GM12878 (cell line): ENCODE results near the gene SYCE3. TPM values are rescaled to one million over a fixed set of nuclear protein-coding genes. Genes with fewer than 3 reads are reported as not detected.

ENCODE experiments used
- ATAC-seq: fragments of 200-7000 bp; cut with Tn5 transposase; 3 replicates; pipeline ENCODE4 v1.9.1; 2020; ENCODE audit warnings: mild to moderate bottlenecking, moderate library complexity
- BruUV-seq: library from RNA; stranded (reverse); fragments of 400-500 nt; replicated peaks from 2 replicates; lab custom pipeline; 2021; lab: Mats Ljungman, UMichigan
- CTCF ChIA-PET: fragments of 300-600 bp; sonication (Branson Sonifier 250); formaldehyde crosslinking; extraction: SDS; loops from one replicate; lab custom pipeline; 2021; ENCODE audit warnings: inconsistent platforms; lab: Yijun Ruan, JAX
- POLR2A ChIA-PET: fragments of 350-600 bp; formaldehyde crosslinking; extraction: SDS; loops from one replicate; lab custom pipeline; 2021; ENCODE audit warnings: inconsistent platforms; lab: Charles Lee
- RAD21 ChIA-PET: fragments of 300-600 bp; sonication (Branson Sonifier 250); formaldehyde crosslinking; loops from one replicate; lab custom pipeline; 2023; ENCODE audit warnings: antibody characterized with exemption; ENCODE audit not compliant: unreplicated experiment; lab: Charles Lee
- SMC1A ChIA-PET: fragments of 300-600 bp; sonication (Branson Sonifier 250); formaldehyde crosslinking; loops from one replicate; lab custom pipeline; 2023; ENCODE audit not compliant: unreplicated experiment, uncharacterized antibody; lab: Charles Lee
- DNase-seq: peaks from one replicate; pipeline ENCODE4 v3.0.0-alpha.2; 2011; ENCODE audit warnings: low read depth, low spot score
- FAIRE-seq: peaks from 3 replicates; lab custom pipeline; 2011; peaks lifted over from hg19 to GRCh38; lab: Jason Lieb, UNC
- H2AFZ ChIP-seq: 2 replicates; pipeline ENCODE4 v1.6.0; 2011; ENCODE audit warnings: low read depth, low read length, control low read depth; ENCODE audit not compliant: control insufficient read depth
- H3K27ac ChIP-seq: 2 replicates; pipeline ENCODE4 v1.5.1; 2011; ENCODE audit warnings: control low read depth; ENCODE audit not compliant: control insufficient read depth, insufficient read depth
- H3K27me3 ChIP-seq, 2 experiments: replicated peaks in 1 of 2; 2 replicates each; pipeline versions ENCODE4 v1.6.0 to v1.6.1; 2011; ENCODE audit warnings: low read length in 1 of 2; ENCODE audit not compliant: control insufficient read depth in 2 of 2, insufficient read depth in 2 of 2
- H3K36me3 ChIP-seq, 2 experiments: 2 replicates each; pipeline ENCODE4 v1.5.1; 2011; ENCODE audit warnings: low read length in 1 of 2; ENCODE audit not compliant: control insufficient read depth in 2 of 2, insufficient read depth in 2 of 2
- H3K4me1 ChIP-seq: 2 replicates; pipeline ENCODE4 v1.6.1; 2011; ENCODE audit warnings: mild to moderate bottlenecking, low read length, moderate library complexity, mixed read lengths; ENCODE audit not compliant: control insufficient read depth, insufficient read depth
- H3K4me2 ChIP-seq: 2 replicates; pipeline ENCODE4 v1.6.0; 2011; ENCODE audit warnings: control low read depth; ENCODE audit not compliant: control insufficient read depth, insufficient read depth
- H3K4me3 ChIP-seq: fragments of 200-600 bp; sonication (generic); 2 replicates; pipeline ENCODE4 v1.5.1; 2016
- H3K79me2 ChIP-seq: 2 replicates; pipeline ENCODE4 v1.6.0; 2011; ENCODE audit warnings: low read length; ENCODE audit not compliant: control insufficient read depth, insufficient read depth
- H3K9ac ChIP-seq: 2 replicates; pipeline ENCODE4 v1.8.0; 2011; ENCODE audit warnings: low read length, control low read depth, mixed read lengths; ENCODE audit not compliant: control insufficient read depth, insufficient read depth
- H3K9me3 ChIP-seq: replicated peaks from 3 replicates; pipeline ENCODE4 v1.5.1; 2011; ENCODE audit warnings: mild to moderate bottlenecking, low read length; ENCODE audit not compliant: control insufficient read depth, insufficient read depth
- H4K20me1 ChIP-seq: 2 replicates; pipeline ENCODE4 v1.6.0; 2011; ENCODE audit not compliant: control insufficient read depth, insufficient read depth
- ATF3 ChIP-seq: IDR thresholded peaks from 2 replicates; pipeline ENCODE4 v1.6.1; 2011; ENCODE audit warnings: low read depth, mild to moderate bottlenecking, low read length, moderate library complexity, borderline replicate concordance; ENCODE audit errors: extremely low read depth
- BHLHE40 ChIP-seq, 2 experiments: fragments of 450-650 bp in 1 of 2; IDR thresholded peaks; 2 replicates each; pipeline ENCODE4 v1.6.1; 2011 to 2017; ENCODE audit warnings: low read depth in 2 of 2, borderline replicate concordance in 1 of 2, improper control_type of control experiment in 1 of 2, low read length in 1 of 2, mild to moderate bottlenecking in 1 of 2
- EGR1 ChIP-seq, 2 experiments: IDR thresholded peaks; 1 replicate in 1 of 2; 2 replicates in 1 of 2; pipeline ENCODE4 v1.6.1; 2011 to 2012; ENCODE audit warnings: low read depth in 2 of 2, low read length in 2 of 2, borderline replicate concordance in 1 of 2, mild to moderate bottlenecking in 1 of 2, moderate library complexity in 1 of 2
- FOXK2 ChIP-seq: fragments of 450-650 bp; IDR thresholded peaks from 2 replicates; pipeline ENCODE4 v1.6.1; 2017; ENCODE audit warnings: mild to moderate bottlenecking, moderate library complexity
- HDGF ChIP-seq: fragments of 450-650 bp; IDR thresholded peaks from 2 replicates; pipeline ENCODE4 v1.6.1; 2016; ENCODE audit warnings: antibody characterized with exemption
- MEF2B ChIP-seq: fragments of 450-650 bp; IDR thresholded peaks from 2 replicates; pipeline ENCODE4 v1.6.1; 2018; ENCODE audit warnings: mild to moderate bottlenecking, moderate library complexity; ENCODE audit not compliant: partially characterized antibody, poor library complexity, severe bottlenecking
- MYC ChIP-seq: IDR thresholded peaks from 2 replicates; pipeline ENCODE4 v1.6.1; 2011; ENCODE audit warnings: mild to moderate bottlenecking, low read length, moderate library complexity, inconsistent platforms; ENCODE audit not compliant: insufficient read depth, insufficient replicate concordance, insufficient read length, severe bottlenecking
- NFXL1 ChIP-seq: fragments of 450-650 bp; IDR thresholded peaks from 2 replicates; pipeline ENCODE4 v1.6.1; 2017; ENCODE audit warnings: antibody characterized with exemption, mild to moderate bottlenecking, borderline replicate concordance
- PBX3 ChIP-seq: IDR thresholded peaks from 2 replicates; pipeline ENCODE4 v1.6.1; 2011; ENCODE audit warnings: mild to moderate bottlenecking, low read depth, low read length, moderate library complexity; ENCODE audit not compliant: insufficient replicate concordance
- PML ChIP-seq: IDR thresholded peaks from 2 replicates; pipeline ENCODE4 v1.6.1; 2012; ENCODE audit warnings: low read length, inconsistent platforms
- POLR2AphosphoS2 ChIP-seq: IDR thresholded peaks from 2 replicates; pipeline ENCODE4 v1.6.1; 2011; ENCODE audit warnings: low read depth, mild to moderate bottlenecking, low read length, improper control_type of control experiment, moderate library complexity
- RELA ChIP-seq: fragments of 450-650 bp; IDR thresholded peaks from 2 replicates; pipeline ENCODE4 v1.8.0; 2014; ENCODE audit warnings: borderline replicate concordance; ENCODE audit not compliant: partially characterized antibody
- RFX5 ChIP-seq: IDR thresholded peaks from 2 replicates; pipeline ENCODE4 v1.6.1; 2011; ENCODE audit warnings: low read depth, low read length, improper control_type of control experiment
- USF2 ChIP-seq: IDR thresholded peaks from 2 replicates; pipeline ENCODE4 v1.6.1; 2011; ENCODE audit warnings: low read depth, low read length, improper control_type of control experiment, borderline replicate concordance
- WGBS: methylation state at CpG from one replicate; pipeline ENCODE4 v1.1.6; 2016; ENCODE audit warnings: low lambda C conversion rate; ENCODE audit not compliant: insufficient replicate concordance, insufficient coverage; ENCODE audit errors: missing lambda C conversion rate; 5-methylcytosine and 5-hydroxymethylcytosine counted together
- in situ Hi-C: fragments of 300-500 bp; cut with MboI; formaldehyde crosslinking; loops from 9 replicates; pipeline ENCODE4 v1.14.3; 2018; ENCODE audit warnings: mixed read lengths
- intact Hi-C: fragments of 100-400 bp; cut with micrococcal nuclease; formaldehyde crosslinking; loops from one replicate; pipeline ENCODE4 v1.14.2; 2022; ENCODE audit not compliant: unreplicated experiment
- polyA plus RNA-seq, 11 experiments: library from polyadenylated mRNA; depleted of rRNA in 4 of 11; unstranded in 6 of 11; stranded (reverse) in 5 of 11; fragments of >200 nt; fragmentation: Nextera tagmentation in 4 of 11; fragmentation: Illumina TruSeq in 1 of 11; extraction: Ambion mirVana in 4 of 11; extraction: Trizol in 1 of 11; gene quantifications; 1 replicate in 1 of 11; 2 replicates in 10 of 11; pipeline versions ENCODE4 v1.2.1 to v1.2.3, GENCODE V29; 2011 to 2016; ENCODE audit warnings: inconsistent platforms in 2 of 11, missing spikeins in 2 of 11, low read depth in 1 of 11
- total RNA-seq, 4 experiments: library from RNA; depleted of rRNA in 3 of 4; stranded (reverse); fragments of >200 nt in 3 of 4; fragmentation: Illumina TruSeq in 1 of 4; extraction: Trizol in 1 of 4; gene quantifications; 2 replicates each; pipeline versions ENCODE4 v1.2.1 to v1.2.3, GENCODE V29; 2013 to 2021

The SYCE3 gene
- total and polyA plus RNA-seq, 10 of the 15 experiments (the other 5 are each of a cell fraction or from before 2014, with no cell fraction given), result 0.38 to 0.91 (median 0.76) TPM; not detected in 4

- no peak for TF ChIP-seq ATF3
- TF ChIP-seq HDGF, result no peak
- TF ChIP-seq, all 136 proteins: peak for 31
These were observed 32.7 kb downstream of the SYCE3 start, which contains the start of gene TYMP (continued) for GRCh38 chr22:50529897-50530579.

GRCh38 chr22:50529416-50529896 lies 33.3 kb downstream of the SYCE3 start:
- 5% methylated on average over 50 of the region's 50 CpGs for WGBS
- Histone ChIP-seq H3K27ac (peak overlapping the region; percentile 100), H3K27me3 (no peaks in the 10 kb centered on the region), H3K9ac (peak overlapping the region; percentile 100), H3K36me3 (no peaks in the 10 kb centered on the region; a peak in 3 of 4 replicates), H3K4me2 (peak overlapping the region; percentile 71), H4K20me1 (no peaks in the 10 kb centered on the region), H3K79me2 (peaks cover 70% of the 10 kb centered on the region), H3K4me3 (peak overlapping the region; percentile 78), H3K4me1 (peaks cover 30% of the 10 kb centered on the region), H2AFZ (no peak overlapping the region), H3K9me3 (no peaks in the 10 kb centered on the region)
- in situ Hi-C loops, result loop anchor here (5.0 kb wide), 1 partner anchor 93 kb away; no protein-coding TSS in a partner anchor
- ChIA-PET SMC1A (interaction anchor here (1.1 to 5.8 kb wide), 3 partner anchors 11 to 91 kb away, joined by 5 to 58 read pairs (median 10); partner anchors contain the start of gene SYCE3), CTCF (interaction anchor here (1.1 to 2.4 kb wide), 3 partner anchors 11 to 91 kb away, joined by 3 to 12 read pairs (median 6); no protein-coding TSS in a partner anchor), RAD21 (interaction anchor here (0.7 to 6.3 kb wide), 4 partner anchors 11 to 92 kb away, joined by 3 to 106 read pairs (median 10); partner anchors contain the start of genes LMF2 and NCAPH2), POLR2A (interaction anchor here (0.7 to 6.5 kb wide), 9 partner anchors 9 to 91 kb away, joined by 3 to 232 read pairs (median 5); partner anchors contain the start of genes KLHDC7B, LMF2, NCAPH2 and SYCE3)
- intact Hi-C loops, result loop anchor here (5.0 kb wide), 2 partner anchors 33 to 53 kb away; partner anchors contain the start of genes CHKB and SYCE3
- TSS peak; percentile 58 for BruUV-seq
- no peak for ATAC-seq
- FAIRE-seq, result no peak
- DNase-seq, result no peak
- no peak for TF ChIP-seq RELA
- no peak for TF ChIP-seq MEF2B
- TF ChIP-seq RFX5, result no peak
- no peak for TF ChIP-seq NFXL1
- TF ChIP-seq BHLHE40 (IDR thresholded peaks at IDR 0.05; ENCODE audit: borderline replicate concordance in 1 of 2, low read depth in 2 of 2, low read length in 1 of 2), result no peak
- TF ChIP-seq EGR1 (IDR thresholded peaks at IDR 0.05; ENCODE audit: borderline replicate concordance in 1 of 2, low read depth in 2 of 2, low read length in 2 of 2), result no peak
- TF ChIP-seq FOXK2, result no peak
- peak; percentile 76 for TF ChIP-seq POLR2AphosphoS2
- TF ChIP-seq PBX3, result no peak
- TF ChIP-seq PML, result no peak
- no peak for TF ChIP-seq MYC
- TF ChIP-seq USF2, result no peak
